OCI-LY7 (cell line): ENCODE measurements around the gene LY9. TPM values are rescaled to one million over a fixed set of nuclear protein-coding genes. Genes with fewer than 3 reads are reported as not detected.

Experiments
- BruUV-seq: library from RNA; stranded (reverse); fragments of 400-500 nt; replicated peaks from 2 replicates; lab custom pipeline; 2021; lab: Mats Ljungman, UMichigan
- CTCF ChIA-PET: fragments of 300-600 bp; sonication (Branson Sonifier 250); formaldehyde crosslinking; loops from one replicate; lab custom pipeline; 2022; ENCODE audit warnings: antibody characterized with exemption; ENCODE audit not compliant: unreplicated experiment; lab: Charles Lee
- POLR2A ChIA-PET: fragments of 300-600 bp; sonication (Branson Sonifier 250); formaldehyde crosslinking; loops from one replicate; lab custom pipeline; 2022; ENCODE audit warnings: antibody characterized with exemption; lab: Charles Lee
- DNase-seq: peaks from one replicate; pipeline ENCODE4 v3.0.0-alpha.2; 2015; ENCODE audit warnings: low spot score
- H2AFZ ChIP-seq: fragments of 200-600 bp; sonication (generic), shearing (Covaris generic); 2 replicates; pipeline ENCODE4 v1.6.1; 2014; ENCODE audit warnings: mild to moderate bottlenecking, antibody characterized with exemption, low read length, moderate library complexity
- H3K27ac ChIP-seq: fragments of 200-600 bp; sonication (generic); 2 replicates; pipeline ENCODE4 v1.5.1; 2014; ENCODE audit warnings: mixed run types, low read depth, mild to moderate bottlenecking, moderate library complexity, low read length, inconsistent platforms; ENCODE audit not compliant: poor library complexity, severe bottlenecking
- H3K36me3 ChIP-seq: fragments of 200-600 bp; sonication (generic); 2 replicates; pipeline ENCODE4 v1.6.1; 2014; ENCODE audit warnings: mild to moderate bottlenecking, antibody characterized with exemption, low read length, moderate library complexity, mixed read lengths; ENCODE audit not compliant: insufficient read depth
- H3K4me1 ChIP-seq: fragments of 200-600 bp; sonication (generic); 2 replicates; pipeline ENCODE4 v1.5.1; 2014; ENCODE audit warnings: mild to moderate bottlenecking, low read length; ENCODE audit not compliant: insufficient read depth, poor library complexity, severe bottlenecking
- H3K4me2 ChIP-seq: fragments of 200-600 bp; sonication (generic); 2 replicates; pipeline ENCODE4 v1.6.1; 2014; ENCODE audit warnings: mild to moderate bottlenecking, low read length
- H3K4me3 ChIP-seq: fragments of 200-600 bp; sonication (generic); 2 replicates; pipeline ENCODE4 v1.5.1; 2014; ENCODE audit warnings: mild to moderate bottlenecking, low read depth, low read length; ENCODE audit not compliant: poor library complexity, severe bottlenecking
- H3K79me2 ChIP-seq: fragments of 200-600 bp; sonication (generic); 2 replicates; pipeline ENCODE4 v1.6.1; 2016; ENCODE audit warnings: low read depth, mild to moderate bottlenecking, low read length, moderate library complexity, mixed read lengths; ENCODE audit not compliant: insufficient read depth
- H3K9me2 ChIP-seq: fragments of 200-600 bp; sonication (generic); 2 replicates; pipeline ENCODE4 v1.6.1; 2016; ENCODE audit warnings: mild to moderate bottlenecking, low read length, mixed read lengths; ENCODE audit not compliant: insufficient read depth
- H3K9me3 ChIP-seq: fragments of 200-600 bp; sonication (generic); 2 replicates; pipeline ENCODE4 v1.6.1; 2014; ENCODE audit warnings: mild to moderate bottlenecking, mixed run types, low read length, mixed read lengths
- H4K20me1 ChIP-seq: fragments of 200-600 bp; sonication (generic); 2 replicates; pipeline ENCODE4 v1.6.1; 2014; ENCODE audit warnings: mild to moderate bottlenecking, antibody characterized with exemption, low read length, moderate library complexity, mixed read lengths; ENCODE audit not compliant: insufficient read depth
- CTCF ChIP-seq: fragments of 200-600 bp; sonication (generic); conservative IDR thresholded peaks from 2 replicates; pipeline ENCODE4 v1.5.1; 2014; ENCODE audit warnings: mild to moderate bottlenecking, antibody characterized with exemption, low read length, moderate library complexity, mixed read lengths
- EZH2phosphoT487 ChIP-seq: fragments of 200-600 bp; sonication (generic); IDR thresholded peaks from 2 replicates; pipeline ENCODE4 v1.6.1; 2018; ENCODE audit warnings: low read depth, borderline replicate concordance, mild to moderate bottlenecking, mixed run types, antibody characterized with exemption, low read length, moderate library complexity, mixed read lengths
- intact Hi-C: fragments of 100-400 bp; cut with micrococcal nuclease; formaldehyde crosslinking; loops from one replicate; pipeline ENCODE4 v1.10.0; 2022; ENCODE audit not compliant: unreplicated experiment
- total RNA-seq, 2 experiments: library from RNA; depleted of rRNA in 1 of 2; stranded (reverse); fragments of >200 nt in 1 of 2; shearing (Covaris generic) in 1 of 2; gene quantifications; 2 replicates each; pipeline ENCODE4 v1.2.3, GENCODE V29; 2014 to 2022

The LY9 gene
- total RNA-seq, 2 experiments from 2014 or later = 28.4 to 40.2 TPM

- no peak for TF ChIP-seq CTCF
- no peak for TF ChIP-seq EZH2phosphoT487
- no peak for DNase-seq
- POLR2A ChIA-PET = interaction anchor here (0.5 to 1.0 kb wide), 2 partner anchors 31 to 35 kb away, joined by 3 read pairs; no protein-coding TSS in a partner anchor
- H3K9me2 ChIP-seq = no peaks in the 10 kb centered on the region
- no peaks in the 10 kb centered on the region for H4K20me1 ChIP-seq
- no peak overlapping the region for H3K4me2 ChIP-seq
- no peak overlapping the region for H3K4me3 ChIP-seq
- no peak overlapping the region for H3K27ac ChIP-seq
- no peaks in the 10 kb centered on the region for H3K4me1 ChIP-seq
- no TSS peak for BruUV-seq
- no peaks in the 10 kb centered on the region for H3K36me3 ChIP-seq
- intact Hi-C loops = loop anchor here (1.0 to 10.0 kb wide), 5 partner anchors 52 to 405 kb away; partner anchors contain the start of gene KLHDC9
- CTCF ChIA-PET = interaction anchor here (1.0 to 1.3 kb wide), 2 partner anchors 48 to 61 kb away, joined by 3 read pairs; no protein-coding TSS in a partner anchor
- H3K79me2 ChIP-seq = no peaks in the 10 kb centered on the region
- no peaks in the 10 kb centered on the region for H3K9me3 ChIP-seq
- H2AFZ ChIP-seq = no peak overlapping the region
Observed at GRCh38 chr1:160829766-160830165, 33.8 kb downstream of the LY9 start.

- Histone ChIP-seq H3K9me2 (no peaks in the 10 kb centered on the region), H3K4me1 (no peaks in the 10 kb centered on the region), H3K9me3 (no peaks in the 10 kb centered on the region), H3K27ac (no peak overlapping the region), H2AFZ (no peak overlapping the region), H4K20me1 (no peaks in the 10 kb centered on the region), H3K4me2 (no peak overlapping the region), H3K4me3 (no peak overlapping the region), H3K36me3 (no peaks in the 10 kb centered on the region), H3K79me2 (no peaks in the 10 kb centered on the region)
- peak; percentile 92 for TF ChIP-seq CTCF
- TF ChIP-seq EZH2phosphoT487 = no peak
- ChIA-PET CTCF (interaction anchor here (1.3 kb wide), 1 partner anchor 49 kb away, joined by 3 read pairs; no protein-coding TSS in a partner anchor), POLR2A (interaction anchor here (0.5 to 1.0 kb wide), 5 partner anchors 14 to 155 kb away, joined by 3 read pairs; no protein-coding TSS in a partner anchor)
- peak; percentile 80 for DNase-seq
- no TSS peak for BruUV-seq
- intact Hi-C loops = loop anchor here (1.0 to 10.0 kb wide), 5 partner anchors 53 to 406 kb away; partner anchors contain the start of gene KLHDC9
Observed at GRCh38 chr1:160830321-160831153, 34.6 kb downstream of the LY9 start.
